Mucosa of descending colon (tissue), 3 donors: ENCODE results near the gene GC. TPM values are rescaled to one million over a fixed set of nuclear protein-coding genes. Genes with fewer than 3 reads are reported as not detected.

Experiments used
- ATAC-seq: fragments of 200-7000 bp; cut with Tn5 transposase; one replicate; pipeline ENCODE4 v1.9.1; 2020; ENCODE audit warnings: mild to moderate bottlenecking, moderate library complexity
- DNase-seq, 3 donors: peaks; one replicate each; pipeline ENCODE4 v3.0.0-alpha.2; 2020
- H3K36me3 ChIP-seq: fragments of 200-600 bp; one replicate; pipeline ENCODE4 v1.8.0; 2021; ENCODE audit warnings: low read depth, mild to moderate bottlenecking
- H3K4me1 ChIP-seq: fragments of 200-600 bp; one replicate; pipeline ENCODE4 v1.8.0; 2021; ENCODE audit warnings: low read depth, mild to moderate bottlenecking
- H3K4me3 ChIP-seq: fragments of 200-600 bp; one replicate; pipeline ENCODE4 v1.8.0; 2021; ENCODE audit warnings: mild to moderate bottlenecking
- H3K9me3 ChIP-seq: fragments of 200-600 bp; one replicate; pipeline ENCODE4 v1.8.0; 2021; ENCODE audit warnings: mild to moderate bottlenecking
- CTCF ChIP-seq: fragments of 200-600 bp; IDR thresholded peaks from one replicate; pipeline ENCODE4 v1.8.0; 2022; ENCODE audit warnings: antibody characterized with exemption, mild to moderate bottlenecking
- intact Hi-C, 2 donors: fragments of 100-400 bp; cut with DNase I in 1 of 2; cut with micrococcal nuclease in 1 of 2; formaldehyde crosslinking; loops; one replicate each; pipeline versions ENCODE4 v1.11.0 to v1.11.1; 2022; cut with DNase I, micrococcal nuclease
- long read RNA-seq, 2 donors: library from polyadenylated mRNA; unstranded; transcript quantifications; one replicate each; pipeline ENCODE4 v2.0.0, GENCODE V29; 2019 to 2021
- total RNA-seq, 3 donors: library from RNA; stranded (reverse); fragmentation: NEBNext Ultra II Directional in 2 of 3; extraction: Animal tissue kit (Norgen Biotek cat#: 25700) in 2 of 3; gene quantifications; one replicate each; pipeline versions ENCODE4 v1.2.1 to v1.2.4, GENCODE V29; 2021 to 2023
- donor health status: DM: no; HTN: no; CAD: no; lungs with moderate emphysema.
- donor health status: DM: no; HTN: no; CAD: no.
- donor health status: DM: no; HTN: yes; CAD: no.

Gene GC
- total RNA-seq, result under 1 TPM in 1 of 3 donors, not detected in 2; 0.29 TPM
- long read RNA-seq, donor 1, result 0 reads
- long read RNA-seq, donor 2, result 0 reads

- H3K4me1 ChIP-seq, result no peaks in the 10 kb centered on the region
- TF ChIP-seq CTCF, result no peak
- intact Hi-C loops, result no loop called here
- no peaks in the 10 kb centered on the region for H3K9me3 ChIP-seq
- H3K36me3 ChIP-seq, result no peaks in the 10 kb centered on the region
- no peak for DNase-seq
- ATAC-seq, result no peak
- no peak within 1 kb of the TSS for H3K4me3 ChIP-seq
These were observed at the start of gene GC for GRCh38 chr4:71783972-71784371. TSS of gene GC (minus strand) at chr4:71784079. CDS start at chr4:71784018, 61 bp downstream.

GRCh38 chr4:71833232-71833900 is 49.5 kb upstream of the GC start:
- intact Hi-C loops, result no loop called here
- no peaks in the 10 kb centered on the region for H3K4me1 ChIP-seq
- H3K9me3 ChIP-seq, result no peaks in the 10 kb centered on the region
- DNase-seq (peak; percentile 42 to 79 (median 50)), ATAC-seq (peak; percentile 93)
- H3K4me3 ChIP-seq, result no peak overlapping the region
- no peaks in the 10 kb centered on the region for H3K36me3 ChIP-seq
- no peak for TF ChIP-seq CTCF

GRCh38 chr4:71832049-71832448 is 48.2 kb upstream of the GC start:
- DNase-seq, result peak in 1 of 3 donors; percentile 53
- H3K4me1 ChIP-seq, result no peaks in the 10 kb centered on the region
- H3K4me3 ChIP-seq, result no peak overlapping the region
- intact Hi-C loops, result no loop called here
- H3K9me3 ChIP-seq, result no peaks in the 10 kb centered on the region
- peak; percentile 70 for ATAC-seq
- TF ChIP-seq CTCF, result no peak
- no peaks in the 10 kb centered on the region for H3K36me3 ChIP-seq

- Histone ChIP-seq H3K4me3 (no peak overlapping the region), H3K4me1 (no peaks in the 10 kb centered on the region), H3K9me3 (no peaks in the 10 kb centered on the region), H3K36me3 (no peaks in the 10 kb centered on the region)
- ATAC-seq (no peak), DNase-seq (no peak)
- no peak for TF ChIP-seq CTCF
- intact Hi-C loops, result no loop called here
These were observed 46.8 kb upstream of the GC start for GRCh38 chr4:71830497-71831190.

- intact Hi-C loops, result no loop called here
- TF ChIP-seq CTCF, result no peak
- Histone ChIP-seq H3K4me1 (no peaks in the 10 kb centered on the region), H3K4me3 (no peak overlapping the region), H3K36me3 (no peaks in the 10 kb centered on the region), H3K9me3 (no peaks in the 10 kb centered on the region)
- DNase-seq (no peak), ATAC-seq (no peak)
These were observed 44.6 kb upstream of the GC start for GRCh38 chr4:71828470-71828869.
